Measurements from ENCODE around the gene AP4S1. TPM values are rescaled to one million over a fixed set of nuclear protein-coding genes. Genes with fewer than 3 reads are reported as not detected.

AP4S1 gene
- total and polyA plus RNA-seq, 2 donors = 9.9 to 13.0 TPM

DNA sequence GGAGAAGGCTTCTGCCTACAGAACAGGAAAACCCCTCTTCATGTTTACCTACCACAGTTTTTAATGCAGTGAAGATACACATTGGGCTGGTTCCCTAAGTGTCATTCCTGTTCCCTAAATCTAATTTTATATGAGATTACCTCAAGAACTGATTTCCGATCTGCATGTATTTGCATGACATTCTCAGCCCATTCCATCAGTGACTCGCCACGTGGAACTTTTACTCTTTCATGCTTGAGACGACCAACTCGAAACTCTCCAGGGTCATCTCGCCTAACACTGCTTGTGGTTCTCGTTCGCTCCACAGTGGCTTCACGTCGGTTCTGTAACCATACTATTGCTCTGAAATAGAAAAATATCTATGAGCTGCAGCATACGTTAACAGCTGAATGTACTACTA lies 83.8 kb downstream of the AP4S1 start:
- Histone ChIP-seq H3K27ac (ENCODE audit: low read depth in 1 of 2, low read length in 1 of 2) (no peak overlapping the region), H3K27me3 (ENCODE audit: control insufficient read depth in 2 of 2, insufficient read depth in 1 of 2, low read length in 1 of 2) (no peaks in the 10 kb centered on the region), H3K9me3 (ENCODE audit: control insufficient read depth in 2 of 2, insufficient read depth in 1 of 2, low read length in 1 of 2) (no peaks in the 10 kb centered on the region), H3K4me3 (ENCODE audit: low read length in 2 of 2) (no peak overlapping the region), H3K36me3 (ENCODE audit: control insufficient read depth in 2 of 2, insufficient read depth in 2 of 2, low read length in 1 of 2) (peaks cover 25 to 51% of the 10 kb centered on the region in 2 donors), H3K4me1 (ENCODE audit: control insufficient read depth in 2 of 2, insufficient read depth in 2 of 2, low read length in 2 of 2) (no peaks in the 10 kb centered on the region)
- DNase-seq (ENCODE audit: low read depth in 6 of 9, low spot score in 9 of 9) = no peak
- 97% methylated on average over 11 of the region's 11 CpGs for WGBS

DNA sequence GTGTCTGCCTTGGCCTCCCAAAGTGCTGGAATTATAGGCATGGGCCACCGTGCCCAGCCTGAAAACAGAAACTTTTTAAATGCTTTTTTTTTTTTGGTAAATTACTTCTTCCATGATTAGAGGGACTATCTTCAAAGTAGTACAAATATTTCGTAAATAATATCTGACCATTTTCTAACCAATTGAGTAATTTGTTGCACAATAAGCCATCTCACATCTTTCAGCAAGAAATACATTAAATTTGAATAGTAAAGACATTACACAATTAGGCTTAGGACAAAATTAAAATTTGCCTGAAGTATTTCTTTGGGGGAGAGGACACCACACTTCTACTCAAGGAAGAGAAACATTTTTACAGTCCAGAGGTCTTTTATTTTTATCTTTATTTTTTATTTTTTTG lies 85.4 kb downstream of the AP4S1 start:
- Histone ChIP-seq H3K36me3 (ENCODE audit: control insufficient read depth in 2 of 2, insufficient read depth in 2 of 2, low read length in 1 of 2) (peaks cover 26 to 53% of the 10 kb centered on the region in 2 donors), H3K4me3 (ENCODE audit: low read length in 2 of 2) (no peak overlapping the region), H3K27me3 (ENCODE audit: control insufficient read depth in 2 of 2, insufficient read depth in 1 of 2, low read length in 1 of 2) (no peaks in the 10 kb centered on the region), H3K4me1 (ENCODE audit: control insufficient read depth in 2 of 2, insufficient read depth in 2 of 2, low read length in 2 of 2) (no peaks in the 10 kb centered on the region), H3K9me3 (ENCODE audit: control insufficient read depth in 2 of 2, insufficient read depth in 1 of 2, low read length in 1 of 2) (no peaks in the 10 kb centered on the region), H3K27ac (ENCODE audit: low read depth in 1 of 2, low read length in 1 of 2) (no peak overlapping the region)
- WGBS = 100% methylated on average over 2 of the region's 2 CpGs
- no peak for DNase-seq (ENCODE audit: low read depth in 6 of 9, low spot score in 9 of 9)

DNA sequence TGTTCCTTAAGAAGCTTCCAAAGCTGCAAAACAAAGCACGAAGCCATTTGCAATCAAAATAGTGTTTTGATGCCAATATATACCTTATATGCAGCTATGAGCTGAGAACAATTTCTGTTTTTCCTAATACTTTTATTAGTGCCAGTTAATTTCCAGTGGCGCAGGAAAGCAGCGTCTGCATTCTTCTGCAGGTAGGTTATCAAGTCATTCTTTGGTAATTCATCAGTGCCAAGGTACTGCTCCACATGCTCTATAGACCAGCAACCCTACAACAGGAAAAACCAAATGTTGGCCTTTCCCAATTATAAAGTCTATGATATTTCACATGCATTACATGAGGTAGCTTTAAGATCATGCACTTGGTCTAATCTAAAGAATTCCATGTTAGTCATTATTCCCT lies 88.3 kb downstream of the AP4S1 start:
- Histone ChIP-seq H3K4me1 (ENCODE audit: control insufficient read depth in 2 of 2, insufficient read depth in 2 of 2, low read length in 2 of 2) (no peaks in the 10 kb centered on the region), H3K27me3 (ENCODE audit: control insufficient read depth in 2 of 2, insufficient read depth in 1 of 2, low read length in 1 of 2) (no peaks in the 10 kb centered on the region), H3K9me3 (ENCODE audit: control insufficient read depth in 2 of 2, insufficient read depth in 1 of 2, low read length in 1 of 2) (no peaks in the 10 kb centered on the region), H3K36me3 (ENCODE audit: control insufficient read depth in 2 of 2, insufficient read depth in 2 of 2, low read length in 1 of 2) (peaks cover 24 to 61% of the 10 kb centered on the region in 2 donors), H3K4me3 (ENCODE audit: low read length in 2 of 2) (no peak overlapping the region), H3K27ac (ENCODE audit: low read depth in 1 of 2, low read length in 1 of 2) (no peak overlapping the region)
- DNase-seq (ENCODE audit: low read depth in 6 of 9, low spot score in 9 of 9) = no peak
- 97% methylated on average over 3 of the region's 3 CpGs for WGBS

DNA sequence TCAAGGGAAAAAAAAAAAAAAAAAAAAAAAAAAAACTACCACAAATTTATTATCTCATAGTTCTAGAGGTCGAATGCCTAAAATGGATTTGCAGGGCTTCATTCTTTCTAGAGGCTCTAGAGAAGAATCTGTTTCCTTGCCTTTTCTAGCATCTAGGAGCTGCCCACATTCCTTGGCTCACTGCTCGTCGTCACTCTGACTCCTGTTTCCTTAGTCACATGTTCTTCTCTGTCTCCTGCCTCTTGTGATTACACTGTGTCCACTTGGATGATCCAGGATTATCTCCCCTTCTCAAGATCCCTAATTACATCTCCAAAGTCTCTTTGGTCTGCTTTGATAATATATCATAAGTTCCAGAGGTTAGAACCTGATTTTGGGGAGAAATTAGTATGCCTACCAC lies 93.4 kb downstream of the AP4S1 start:
- DNase-seq (ENCODE audit: low read depth in 6 of 9, low spot score in 9 of 9) = no peak
- 95% methylated on average over 3 of the region's 3 CpGs for WGBS
- H3K36me3 ChIP-seq (ENCODE audit: control insufficient read depth in 2 of 2, insufficient read depth in 2 of 2, low read length in 1 of 2) = peaks cover 19 to 66% of the 10 kb centered on the region in 2 donors
- H3K27me3 ChIP-seq (ENCODE audit: control insufficient read depth in 2 of 2, insufficient read depth in 1 of 2, low read length in 1 of 2) = peaks cover 3 to 7% of the 10 kb centered on the region in 2 donors
- H3K4me3 ChIP-seq (ENCODE audit: low read length in 2 of 2) = no peak overlapping the region
- no peak overlapping the region for H3K27ac ChIP-seq (ENCODE audit: low read depth in 1 of 2, low read length in 1 of 2)
- no peaks in the 10 kb centered on the region for H3K9me3 ChIP-seq (ENCODE audit: control insufficient read depth in 2 of 2, insufficient read depth in 1 of 2, low read length in 1 of 2)
- H3K4me1 ChIP-seq (ENCODE audit: control insufficient read depth in 2 of 2, insufficient read depth in 2 of 2, low read length in 2 of 2) = no peaks in the 10 kb centered on the region

DNA sequence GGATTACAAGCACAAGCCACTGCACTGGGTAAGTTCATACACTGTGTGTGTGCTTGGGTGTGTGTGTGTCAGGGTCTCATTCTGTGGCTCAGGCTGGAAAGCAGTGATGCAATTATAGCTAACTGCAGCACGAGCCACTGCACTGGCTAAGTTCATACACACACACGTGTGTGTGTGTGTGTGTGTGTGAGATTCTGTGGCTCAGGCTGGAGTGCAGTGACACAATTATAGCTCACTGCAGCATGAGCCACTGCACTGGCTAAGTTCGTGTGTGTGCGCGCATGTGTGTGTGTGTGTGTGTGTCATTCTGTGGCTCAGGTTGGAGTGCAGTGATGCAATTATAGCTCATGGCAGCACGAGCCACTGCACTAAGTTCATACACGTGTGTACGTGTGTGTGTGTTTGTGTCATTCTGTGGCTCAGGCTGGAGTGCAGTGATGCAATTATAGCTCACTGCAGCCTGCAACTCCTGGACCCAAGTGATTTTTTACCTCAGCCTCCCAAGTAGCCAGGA lies 96.7 kb downstream of the AP4S1 start:
- Histone ChIP-seq H3K4me3 (ENCODE audit: low read length in 2 of 2) (no peak overlapping the region), H3K27me3 (ENCODE audit: control insufficient read depth in 2 of 2, insufficient read depth in 1 of 2, low read length in 1 of 2) (peaks cover 9 to 13% of the 10 kb centered on the region in 2 donors), H3K4me1 (ENCODE audit: control insufficient read depth in 2 of 2, insufficient read depth in 2 of 2, low read length in 2 of 2) (no peaks in the 10 kb centered on the region), H3K27ac (ENCODE audit: low read depth in 1 of 2, low read length in 1 of 2) (no peak overlapping the region), H3K9me3 (ENCODE audit: control insufficient read depth in 2 of 2, insufficient read depth in 1 of 2, low read length in 1 of 2) (no peaks in the 10 kb centered on the region), H3K36me3 (ENCODE audit: control insufficient read depth in 2 of 2, insufficient read depth in 2 of 2, low read length in 1 of 2) (peaks cover 18 to 45% of the 10 kb centered on the region in 2 donors)
- WGBS = 84% methylated on average over 8 of the region's 8 CpGs
- no peak for DNase-seq (ENCODE audit: low read depth in 6 of 9, low spot score in 9 of 9)

DNA sequence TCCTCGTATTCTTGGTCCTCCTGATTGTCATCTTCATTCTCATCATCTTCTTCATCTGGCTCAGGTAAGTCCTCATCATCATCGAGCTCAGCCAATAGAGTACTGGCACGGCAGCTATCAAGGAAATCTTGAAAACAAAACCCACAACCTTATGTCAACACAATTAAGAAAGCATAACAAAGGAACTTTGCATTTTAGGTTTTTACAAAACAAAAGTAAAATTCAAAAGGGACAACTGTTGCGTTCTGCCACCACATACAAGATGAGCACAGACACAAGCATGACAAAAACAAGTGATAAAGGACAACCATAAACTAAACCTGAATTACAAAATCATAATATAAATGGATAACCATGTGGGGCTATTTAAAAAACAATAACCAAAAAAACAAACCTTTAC lies 97.5 kb downstream of the AP4S1 start:
- Histone ChIP-seq H3K27me3 (ENCODE audit: control insufficient read depth in 2 of 2, insufficient read depth in 1 of 2, low read length in 1 of 2) (peaks cover 9 to 13% of the 10 kb centered on the region in 2 donors), H3K4me1 (ENCODE audit: control insufficient read depth in 2 of 2, insufficient read depth in 2 of 2, low read length in 2 of 2) (no peaks in the 10 kb centered on the region), H3K27ac (ENCODE audit: low read depth in 1 of 2, low read length in 1 of 2) (no peak overlapping the region), H3K4me3 (ENCODE audit: low read length in 2 of 2) (no peak overlapping the region), H3K36me3 (ENCODE audit: control insufficient read depth in 2 of 2, insufficient read depth in 2 of 2, low read length in 1 of 2) (peaks cover 22 to 41% of the 10 kb centered on the region in 2 donors), H3K9me3 (ENCODE audit: control insufficient read depth in 2 of 2, insufficient read depth in 1 of 2, low read length in 1 of 2) (no peaks in the 10 kb centered on the region)
- WGBS = 97% methylated on average over 4 of the region's 4 CpGs
- DNase-seq (ENCODE audit: low read depth in 6 of 9, low spot score in 9 of 9) = no peak

DNA sequence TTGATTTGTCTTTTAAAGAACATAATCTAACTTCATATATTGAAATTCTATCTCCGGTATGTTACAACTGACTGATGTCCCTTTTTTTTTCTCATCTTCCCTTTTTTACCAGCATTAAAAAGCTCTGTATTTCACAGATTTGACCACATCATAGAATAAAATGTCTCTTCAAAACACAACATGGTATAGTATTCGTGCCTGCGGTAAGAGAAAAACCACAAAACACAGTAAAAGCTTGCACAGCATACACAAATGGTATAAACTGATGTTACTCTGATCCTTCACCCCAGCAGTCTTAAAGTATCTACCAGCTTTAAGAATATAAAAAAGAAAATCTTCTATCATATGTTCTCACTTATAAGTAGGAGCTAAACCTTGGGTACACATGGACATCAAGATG lies 98.7 kb downstream of the AP4S1 start:
- Histone ChIP-seq H3K27me3 (ENCODE audit: control insufficient read depth in 2 of 2, insufficient read depth in 1 of 2, low read length in 1 of 2) (peaks cover 9 to 13% of the 10 kb centered on the region in 2 donors), H3K36me3 (ENCODE audit: control insufficient read depth in 2 of 2, insufficient read depth in 2 of 2, low read length in 1 of 2) (peaks cover 26 to 41% of the 10 kb centered on the region in 2 donors), H3K9me3 (ENCODE audit: control insufficient read depth in 2 of 2, insufficient read depth in 1 of 2, low read length in 1 of 2) (no peaks in the 10 kb centered on the region), H3K4me1 (ENCODE audit: control insufficient read depth in 2 of 2, insufficient read depth in 2 of 2, low read length in 2 of 2) (no peaks in the 10 kb centered on the region), H3K4me3 (ENCODE audit: low read length in 2 of 2) (no peak overlapping the region), H3K27ac (ENCODE audit: low read depth in 1 of 2, low read length in 1 of 2) (no peak overlapping the region)
- WGBS = 5% methylated on average over 3 of the region's 3 CpGs
- DNase-seq (ENCODE audit: low read depth in 6 of 9, low spot score in 9 of 9) = peak; percentile 28 to 91 (median 69)

DNA sequence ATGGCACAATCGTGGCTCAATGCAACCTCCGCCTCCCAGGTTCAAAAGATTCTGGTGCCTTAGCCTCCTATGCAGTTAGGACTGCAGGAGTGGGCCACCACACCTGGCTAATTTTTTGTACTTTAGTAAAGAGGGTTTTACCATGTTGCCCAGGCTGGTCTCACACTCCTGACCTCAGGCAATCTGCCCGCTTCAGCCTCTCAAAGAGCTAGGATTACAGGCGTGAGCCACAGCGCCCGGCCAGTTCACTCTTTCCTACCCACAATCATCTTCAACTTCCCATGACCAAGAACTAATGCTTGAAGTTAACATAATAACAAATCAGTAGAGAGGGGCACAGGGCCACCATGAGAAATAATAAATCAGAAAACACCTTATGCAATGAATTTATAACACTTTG lies 99.8 kb downstream of the AP4S1 start:
- peaks cover 27 to 36% of the 10 kb centered on the region in 2 donors for H3K36me3 ChIP-seq (ENCODE audit: control insufficient read depth in 2 of 2, insufficient read depth in 2 of 2, low read length in 1 of 2)
- WGBS = 83% methylated on average over 6 of the region's 6 CpGs
- peaks cover 9 to 13% of the 10 kb centered on the region in 2 donors for H3K27me3 ChIP-seq (ENCODE audit: control insufficient read depth in 2 of 2, insufficient read depth in 1 of 2, low read length in 1 of 2)
- no peak overlapping the region for H3K4me3 ChIP-seq (ENCODE audit: low read length in 2 of 2)
- no peak overlapping the region for H3K27ac ChIP-seq (ENCODE audit: low read depth in 1 of 2, low read length in 1 of 2)
- H3K9me3 ChIP-seq (ENCODE audit: control insufficient read depth in 2 of 2, insufficient read depth in 1 of 2, low read length in 1 of 2) = no peaks in the 10 kb centered on the region
- DNase-seq (ENCODE audit: low read depth in 6 of 9, low spot score in 9 of 9) = no peak
- H3K4me1 ChIP-seq (ENCODE audit: control insufficient read depth in 2 of 2, insufficient read depth in 2 of 2, low read length in 2 of 2) = no peaks in the 10 kb centered on the region

DNA sequence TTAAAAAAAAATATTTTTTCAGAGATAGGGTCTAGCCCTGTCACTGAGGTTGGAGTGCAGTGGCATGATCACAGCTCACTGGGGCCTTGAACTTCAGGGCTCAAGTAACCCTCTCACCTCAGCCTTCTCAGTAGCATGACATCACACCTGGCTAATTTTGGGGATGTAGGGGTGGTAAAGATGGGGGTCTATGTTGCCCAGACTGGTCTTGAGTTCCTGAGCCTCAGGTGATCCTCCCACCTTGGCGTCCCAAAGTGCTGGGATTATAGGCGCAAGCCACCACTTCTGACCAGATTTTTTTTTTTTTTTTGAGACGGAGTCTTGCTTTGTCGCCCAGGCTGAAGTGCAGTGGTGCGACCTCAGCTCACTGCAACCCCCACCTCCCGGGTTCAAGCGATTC lies 101.2 kb downstream of the AP4S1 start:
- H3K4me3 ChIP-seq (ENCODE audit: low read length in 2 of 2) = no peak overlapping the region
- H3K4me1 ChIP-seq (ENCODE audit: control insufficient read depth in 2 of 2, insufficient read depth in 2 of 2, low read length in 2 of 2) = no peaks in the 10 kb centered on the region
- DNase-seq (ENCODE audit: low read depth in 6 of 9, low spot score in 9 of 9) = no peak
- peaks cover 9 to 11% of the 10 kb centered on the region in 2 donors for H3K27me3 ChIP-seq (ENCODE audit: control insufficient read depth in 2 of 2, insufficient read depth in 1 of 2, low read length in 1 of 2)
- H3K27ac ChIP-seq (ENCODE audit: low read depth in 1 of 2, low read length in 1 of 2) = no peak overlapping the region
- 96% methylated on average over 7 of the region's 7 CpGs for WGBS
- peaks cover 23 to 33% of the 10 kb centered on the region in 2 donors for H3K36me3 ChIP-seq (ENCODE audit: control insufficient read depth in 2 of 2, insufficient read depth in 2 of 2, low read length in 1 of 2)
- no peaks in the 10 kb centered on the region for H3K9me3 ChIP-seq (ENCODE audit: control insufficient read depth in 2 of 2, insufficient read depth in 1 of 2, low read length in 1 of 2)

Data from thymus (tissue), 11 donors.